Adrenal gland (tissue), 5 donors: Measurements from ENCODE around the gene SIK1.
"Not testable (repeated sequence)": the region's sequence is repeated elsewhere in the genome, so short reads cannot be mapped to it uniquely, and the experiment has no call there.

ENCODE experiments used
- CTCF ChIP-seq, 6 experiments: fragments of 450-650 bp in 4 of 6; fragments of 200-600 bp in 2 of 6; sonication (generic) in 1 of 6; IDR thresholded peaks; 1 replicate in 5 of 6; 2 replicates in 1 of 6; pipeline versions ENCODE4 v1.5.1 to v1.8.0; 2016 to 2021; ENCODE audit warnings: antibody characterized with exemption in 6 of 6, mild to moderate bottlenecking in 2 of 6, moderate library complexity in 1 of 6
- POLR2A ChIP-seq, 2 donors: fragments of 450-650 bp; IDR thresholded peaks; one replicate each; pipeline ENCODE4 v1.6.1; 2017; ENCODE audit warnings: antibody characterized with exemption in 2 of 2, mild to moderate bottlenecking in 2 of 2, moderate library complexity in 1 of 2
- donor health status: DM: no; HTN: no; CAD: no.

- TF ChIP-seq CTCF, POLR2A (IDR thresholded peaks at IDR 0.05): not testable (repeated sequence)
Measured at GRCh38 chr21:43455717-43456116, 28.8 kb upstream of the SIK1 start.
